Measurements from ENCODE around the gene NOTCH1.

GRCh38 chr9:136541709-136542108, 4.1 kb downstream of the NOTCH1 start:
- TF ChIP-seq CTCF (IDR thresholded peaks at IDR 0.05; ENCODE audit: insufficient read depth, low read depth, low read length): no peak
- no peak for TF ChIP-seq EZH2 (IDR thresholded peaks at IDR 0.05; ENCODE audit: insufficient read depth, low read length)
